ENCODE results near the gene KLHL11.

KLHL11 gene

GRCh38 chr17:41873559-41874292 lies 8.5 kb upstream of the KLHL11 start:
- no peak for TF ChIP-seq CTCF (IDR thresholded peaks at IDR 0.05; ENCODE audit: poor library complexity, severe bottlenecking)
- no peak overlapping the region for H3K4me3 ChIP-seq (ENCODE audit: severe bottlenecking)
- peaks cover 85% of the 10 kb centered on the region for H3K36me3 ChIP-seq (ENCODE audit: low read depth)
- no peaks in the 10 kb centered on the region for H3K4me1 ChIP-seq (ENCODE audit: insufficient read depth, poor library complexity, severe bottlenecking)
- DNase-seq (ENCODE audit: low spot score) (no peak), ATAC-seq (ENCODE audit: low read depth) (no peak)
- no peak overlapping the region for H3K27ac ChIP-seq (ENCODE audit: poor library complexity, severe bottlenecking)
- H3K27me3 ChIP-seq (ENCODE audit: insufficient read depth, poor library complexity, severe bottlenecking): no peaks in the 10 kb centered on the region
- H3K9me3 ChIP-seq (ENCODE audit: severe bottlenecking): no peaks in the 10 kb centered on the region

- ATAC-seq (ENCODE audit: low read depth): no peak
- peaks cover 81% of the 10 kb centered on the region for H3K36me3 ChIP-seq (ENCODE audit: low read depth)
- no peak for TF ChIP-seq CTCF (IDR thresholded peaks at IDR 0.05; ENCODE audit: poor library complexity, severe bottlenecking)
These were observed 6.6 kb upstream of the KLHL11 start for GRCh38 chr17:41871789-41872188.

GRCh38 chr17:41870627-41871026 lies 5.4 kb upstream of the KLHL11 start:
- no peak overlapping the region for H3K27ac ChIP-seq (ENCODE audit: poor library complexity, severe bottlenecking)
- no peaks in the 10 kb centered on the region for H3K9me3 ChIP-seq (ENCODE audit: severe bottlenecking)
- peaks cover 81% of the 10 kb centered on the region for H3K36me3 ChIP-seq (ENCODE audit: low read depth)
- no peak overlapping the region for H3K4me3 ChIP-seq (ENCODE audit: severe bottlenecking)
- H3K27me3 ChIP-seq (ENCODE audit: insufficient read depth, poor library complexity, severe bottlenecking): no peaks in the 10 kb centered on the region
- DNase-seq (ENCODE audit: low spot score): no peak
- ATAC-seq (ENCODE audit: low read depth): 0 out of 3 replicates have a peak, but pooled peaks have one; percentile 15
- no peaks in the 10 kb centered on the region for H3K4me1 ChIP-seq (ENCODE audit: insufficient read depth, poor library complexity, severe bottlenecking)
- TF ChIP-seq CTCF (IDR thresholded peaks at IDR 0.05; ENCODE audit: poor library complexity, severe bottlenecking): no peak

More at GRCh38 chr17:41871789-41872188, 6.6 kb upstream of the KLHL11 start:
- Histone ChIP-seq H3K27ac (ENCODE audit: poor library complexity, severe bottlenecking) (no peak overlapping the region), H3K27me3 (ENCODE audit: insufficient read depth, poor library complexity, severe bottlenecking) (no peaks in the 10 kb centered on the region), H3K9me3 (ENCODE audit: severe bottlenecking) (no peaks in the 10 kb centered on the region), H3K4me1 (ENCODE audit: insufficient read depth, poor library complexity, severe bottlenecking) (no peaks in the 10 kb centered on the region), H3K4me3 (ENCODE audit: severe bottlenecking) (no peak overlapping the region)
- DNase-seq (ENCODE audit: low spot score): no peak

- no peaks in the 10 kb centered on the region for H3K27me3 ChIP-seq (ENCODE audit: insufficient read depth, poor library complexity, severe bottlenecking)
- H3K4me1 ChIP-seq (ENCODE audit: insufficient read depth, poor library complexity, severe bottlenecking): no peaks in the 10 kb centered on the region
- no peak for TF ChIP-seq CTCF (IDR thresholded peaks at IDR 0.05; ENCODE audit: poor library complexity, severe bottlenecking)
- H3K4me3 ChIP-seq (ENCODE audit: severe bottlenecking): no peak overlapping the region
- H3K9me3 ChIP-seq (ENCODE audit: severe bottlenecking): no peaks in the 10 kb centered on the region
- H3K36me3 ChIP-seq (ENCODE audit: low read depth): peaks cover 81% of the 10 kb centered on the region
- ATAC-seq (ENCODE audit: low read depth) (no peak), DNase-seq (ENCODE audit: low spot score) (no peak)
- H3K27ac ChIP-seq (ENCODE audit: poor library complexity, severe bottlenecking): peak overlapping the region; percentile 0
These were observed 4.9 kb upstream of the KLHL11 start for GRCh38 chr17:41870097-41870496.

GRCh38 chr17:41869426-41869825 lies 4.2 kb upstream of the KLHL11 start:
- Histone ChIP-seq H3K4me3 (ENCODE audit: severe bottlenecking) (no peak overlapping the region), H3K9me3 (ENCODE audit: severe bottlenecking) (no peaks in the 10 kb centered on the region), H3K27ac (ENCODE audit: poor library complexity, severe bottlenecking) (peak overlapping the region; percentile 0), H3K4me1 (ENCODE audit: insufficient read depth, poor library complexity, severe bottlenecking) (no peaks in the 10 kb centered on the region), H3K27me3 (ENCODE audit: insufficient read depth, poor library complexity, severe bottlenecking) (no peaks in the 10 kb centered on the region), H3K36me3 (ENCODE audit: low read depth) (peaks cover 77% of the 10 kb centered on the region)
- ATAC-seq (ENCODE audit: low read depth) (no peak), DNase-seq (ENCODE audit: low spot score) (no peak)
- no peak for TF ChIP-seq CTCF (IDR thresholded peaks at IDR 0.05; ENCODE audit: poor library complexity, severe bottlenecking)

Measured in RWPE2 (cell line).